HG02610 (cell line): ENCODE measurements around the gene NFE2L3.
"Not testable (repeated sequence)": the region's sequence is repeated elsewhere in the genome, so short reads cannot be mapped to it uniquely, and the experiment has no call there.

Experiments
- ATAC-seq: cut with Tn5 transposase; IDR thresholded peaks from one replicate; pipeline ENCODE4 v1.9.1; 2021; ENCODE audit warnings: mild to moderate bottlenecking, moderate library complexity; ENCODE audit not compliant: unreplicated experiment

The NFE2L3 gene

DNA sequence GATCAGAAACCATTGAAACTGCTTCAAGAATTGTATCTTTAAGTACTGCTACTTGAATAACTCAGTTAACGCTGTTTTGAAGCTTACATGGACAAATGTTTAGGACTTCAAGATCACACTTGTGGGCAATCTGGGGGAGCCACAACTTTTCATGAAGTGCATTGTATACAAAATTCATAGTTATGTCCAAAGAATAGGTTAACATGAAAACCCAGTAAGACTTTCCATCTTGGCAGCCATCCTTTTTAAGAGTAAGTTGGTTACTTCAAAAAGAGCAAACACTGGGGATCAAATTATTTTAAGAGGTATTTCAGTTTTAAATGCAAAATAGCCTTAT is 33.8 kb downstream of the NFE2L3 start:
- no peak for ATAC-seq

DNA sequence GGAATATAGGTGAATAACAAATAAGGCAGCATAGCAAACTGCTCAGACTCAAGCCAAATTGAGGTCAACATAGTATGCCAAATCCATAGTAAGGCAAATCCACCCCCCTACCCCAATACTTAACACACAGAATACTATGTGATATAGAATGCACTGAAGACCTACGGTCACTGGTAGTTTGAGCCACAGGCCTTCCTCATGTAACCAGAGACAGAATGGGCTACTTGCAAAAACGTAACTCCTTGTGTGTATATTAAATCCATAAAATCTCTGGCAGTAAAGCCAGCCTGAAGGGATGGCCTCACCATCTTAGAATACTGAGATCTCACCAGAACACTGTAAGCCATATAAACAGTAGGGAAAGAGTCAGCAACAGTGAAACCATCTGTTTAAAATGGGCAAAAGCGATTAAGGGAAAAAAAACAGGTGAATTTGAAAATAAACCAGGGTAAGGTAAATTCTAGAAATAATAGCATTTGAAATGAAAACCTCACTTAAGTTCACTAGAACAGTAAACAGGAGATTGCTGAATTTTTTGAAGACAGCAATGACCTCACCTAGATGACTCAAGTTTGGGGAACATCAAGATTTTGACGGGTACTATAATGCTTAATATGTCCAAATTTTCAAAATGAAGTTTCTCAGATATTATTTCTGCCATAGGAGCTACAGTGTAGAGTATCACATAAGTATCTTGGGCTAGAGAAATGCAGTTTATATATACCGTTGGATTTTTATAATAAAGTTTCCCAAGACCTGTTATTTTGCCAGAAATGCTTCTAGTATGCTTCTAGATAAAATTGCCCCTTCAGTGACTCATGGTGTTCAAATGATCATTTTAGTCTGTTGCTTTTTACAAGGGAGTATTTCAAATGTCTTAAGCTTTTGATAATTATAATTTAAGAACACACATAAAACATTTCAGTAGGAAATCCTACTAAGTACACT is 34.6 kb downstream of the NFE2L3 start:
- no peak for ATAC-seq

DNA sequence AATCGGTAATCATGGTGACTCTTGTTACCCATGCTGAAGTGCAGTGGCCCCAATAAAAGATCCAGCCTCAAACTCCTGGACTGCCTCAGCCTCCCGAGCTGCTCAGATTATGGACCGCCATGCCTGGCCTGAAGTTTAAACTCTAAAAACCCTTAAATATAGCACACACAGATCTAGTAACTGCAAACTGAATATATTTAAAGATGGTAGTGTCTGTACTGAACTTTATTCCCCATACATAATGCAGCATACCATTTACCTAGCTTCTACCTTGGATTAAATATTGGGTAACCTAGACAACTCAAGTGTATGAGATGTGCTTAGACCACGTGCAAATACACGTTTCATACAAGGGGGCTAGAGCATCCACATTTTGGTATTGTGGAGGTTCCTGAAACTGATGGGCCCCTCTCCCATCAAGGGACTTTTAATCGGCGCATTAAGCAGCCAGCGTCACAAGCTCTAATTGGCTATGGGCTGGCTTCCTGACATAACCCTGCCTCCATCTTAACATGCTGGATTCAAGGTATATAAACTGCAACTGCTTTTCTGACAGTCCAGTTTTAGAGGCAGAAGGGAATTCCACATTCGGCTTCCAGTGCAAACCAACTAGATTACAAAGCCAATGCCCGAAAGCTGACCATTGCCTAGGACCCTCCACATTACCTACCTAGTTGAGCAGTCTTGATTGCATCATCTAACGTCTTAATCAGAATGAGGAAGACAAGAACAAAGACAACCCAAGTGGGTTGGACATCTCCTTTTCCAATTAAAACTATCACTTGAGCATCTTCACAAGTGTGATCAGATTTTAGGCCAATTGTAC is 35.6 kb downstream of the NFE2L3 start:
- ATAC-seq = no peak

DNA sequence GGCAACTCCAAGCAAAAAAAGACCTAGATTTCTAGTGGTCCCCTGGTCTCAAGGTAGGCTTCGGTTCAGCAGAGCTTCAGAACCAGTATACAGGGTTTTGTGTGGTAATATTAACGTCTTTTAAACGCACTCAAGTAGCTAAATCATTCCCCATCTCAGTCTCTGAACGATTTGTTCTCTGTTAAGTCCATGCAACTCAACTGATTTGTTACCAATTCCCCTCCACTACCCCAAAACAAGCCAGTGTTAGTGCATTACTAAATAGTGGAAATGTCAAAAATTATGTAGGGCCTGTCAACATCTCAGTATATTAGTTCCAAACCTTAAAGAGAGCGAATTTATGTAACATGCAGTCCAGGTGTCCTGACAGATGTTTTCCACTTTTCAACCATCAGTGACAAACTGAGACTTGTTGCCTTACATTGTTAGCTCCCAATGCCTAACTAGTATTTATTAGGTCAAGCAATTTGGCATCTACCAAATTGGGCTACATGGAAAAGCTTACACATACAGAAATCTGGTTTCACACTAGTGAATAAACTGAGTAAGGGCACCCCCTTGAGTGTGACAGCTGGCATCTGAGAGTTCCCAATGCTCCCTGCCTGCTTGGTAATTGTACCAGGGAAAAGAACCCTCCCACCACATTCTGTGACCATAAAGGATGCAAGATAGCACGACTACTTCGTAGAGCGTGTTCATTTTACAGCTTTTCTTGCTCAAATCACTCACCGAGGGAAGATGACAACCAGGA is 36.4 kb downstream of the NFE2L3 start:
- ATAC-seq = no peak

DNA sequence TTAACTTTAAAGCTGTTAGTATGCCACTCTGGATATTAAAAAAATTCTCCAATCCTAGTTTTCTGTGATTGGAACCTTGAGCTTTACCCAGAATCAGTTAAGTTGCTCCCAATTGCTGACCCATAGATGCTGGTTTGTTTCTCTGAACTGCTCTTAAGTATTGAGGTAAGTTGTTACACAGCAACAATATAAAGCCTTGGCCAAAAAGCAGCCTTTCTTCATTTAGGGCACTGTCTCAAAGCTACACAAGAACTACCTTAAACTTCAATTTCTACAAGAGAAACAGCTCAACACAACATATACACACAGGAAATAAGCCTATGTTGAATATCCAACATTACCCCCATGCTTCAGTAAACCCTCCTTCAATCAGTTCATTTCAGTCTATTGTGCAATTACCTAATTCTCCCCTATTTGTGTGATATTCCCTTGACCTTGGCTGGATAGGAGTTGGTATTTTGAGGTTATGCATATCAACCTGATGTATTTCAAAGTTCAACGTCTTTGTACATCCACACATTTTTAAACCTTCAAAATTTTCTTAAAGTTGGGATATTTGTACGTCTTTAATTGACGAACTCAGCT is 37.1 kb downstream of the NFE2L3 start:
- ATAC-seq = no peak

DNA sequence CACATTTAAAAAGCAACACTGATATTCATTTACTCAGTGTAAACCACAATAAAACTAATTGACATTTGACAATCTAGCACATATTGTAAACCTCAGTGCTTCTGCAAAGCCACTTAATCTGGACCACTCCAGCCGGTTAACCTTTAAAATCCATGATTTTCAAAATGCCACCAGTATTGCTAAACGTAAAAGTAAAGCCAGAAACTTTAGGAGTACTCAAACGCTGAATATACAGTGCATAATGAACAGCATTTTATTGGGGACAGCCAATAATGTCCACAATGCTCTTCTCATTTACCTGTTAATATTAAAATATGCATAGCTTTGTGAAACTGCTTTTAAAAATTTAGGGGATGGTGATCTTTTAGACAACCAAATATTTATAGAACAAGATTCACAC is 37.7 kb downstream of the NFE2L3 start:
- ATAC-seq = no peak

DNA sequence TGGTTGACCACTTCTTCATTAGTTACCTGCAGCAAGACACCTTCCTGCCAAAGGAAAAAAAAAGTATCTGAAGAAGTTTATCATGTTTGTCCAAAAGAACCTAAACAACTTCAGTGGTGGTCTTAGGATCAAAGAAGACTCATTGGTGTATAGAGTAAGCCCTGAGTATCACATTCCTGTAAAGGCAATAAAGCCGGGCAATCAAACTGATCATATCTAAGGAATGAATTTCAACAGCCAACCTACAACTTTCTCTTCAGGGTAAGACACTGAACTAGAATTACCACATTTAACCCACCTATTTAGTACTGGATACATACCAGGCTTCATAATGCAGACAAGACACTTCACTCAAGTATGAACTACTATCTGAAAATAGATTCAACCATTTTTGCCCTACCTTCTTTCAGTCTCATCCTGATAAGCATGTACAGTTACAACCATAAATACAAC is 38.4 kb downstream of the NFE2L3 start:
- no peak for ATAC-seq

DNA sequence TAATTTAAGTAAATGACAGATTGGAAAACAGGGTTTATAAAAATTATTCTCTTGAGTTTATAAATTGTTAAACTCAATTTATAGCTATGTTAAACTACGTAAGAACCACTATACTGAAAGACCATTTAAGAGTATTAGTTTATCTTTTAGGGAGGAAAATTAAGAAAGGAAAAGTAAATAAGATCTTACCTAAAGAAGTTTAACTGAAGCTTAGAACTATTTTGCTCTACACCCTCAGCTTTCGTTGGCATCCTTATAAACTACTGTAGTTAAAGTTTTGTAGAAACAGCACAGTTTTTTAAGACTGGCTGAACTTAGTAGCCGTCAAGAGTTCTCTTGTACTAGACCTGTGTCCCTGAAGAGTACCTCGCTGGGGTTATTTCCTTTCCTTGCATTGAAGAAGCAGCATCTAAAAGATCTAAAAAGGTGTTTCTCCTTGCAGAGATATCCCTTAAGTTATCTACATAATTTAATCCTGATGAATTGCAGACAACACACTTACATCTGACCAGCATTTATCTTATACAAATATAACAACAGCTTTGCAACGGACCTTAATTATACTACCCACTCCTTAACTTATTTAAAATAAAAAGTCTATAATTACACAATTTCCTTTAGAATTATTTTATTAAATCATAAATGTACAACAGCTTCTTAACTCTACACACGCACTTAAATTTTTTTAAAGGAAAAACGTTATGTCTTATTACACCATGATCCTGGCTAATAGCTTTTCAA is 39.4 kb downstream of the NFE2L3 start:
- no peak for ATAC-seq

DNA sequence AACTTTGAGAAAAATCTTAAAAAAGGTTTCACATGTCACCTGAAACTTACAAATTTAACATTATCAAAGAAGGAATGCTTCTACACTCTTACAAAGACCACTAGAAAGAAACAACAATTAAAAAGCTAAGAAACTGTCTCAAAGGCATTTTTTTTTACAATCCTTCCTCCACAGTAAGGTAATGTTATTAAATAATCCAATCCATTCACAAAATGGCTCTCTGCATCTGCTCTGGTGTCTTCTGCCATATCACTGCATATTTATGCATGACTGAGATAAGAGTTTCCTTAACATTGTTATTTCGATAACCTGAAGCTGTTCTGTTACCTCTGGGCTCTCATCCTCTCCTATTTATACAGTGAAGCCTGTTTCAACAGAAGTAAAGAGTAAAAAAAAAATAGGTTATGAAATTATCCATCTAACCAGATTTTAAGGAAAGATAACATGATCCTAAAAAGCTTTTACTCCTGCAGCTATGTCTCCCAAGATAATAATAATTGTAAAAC is 40.0 kb downstream of the NFE2L3 start:
- ATAC-seq = no peak

DNA sequence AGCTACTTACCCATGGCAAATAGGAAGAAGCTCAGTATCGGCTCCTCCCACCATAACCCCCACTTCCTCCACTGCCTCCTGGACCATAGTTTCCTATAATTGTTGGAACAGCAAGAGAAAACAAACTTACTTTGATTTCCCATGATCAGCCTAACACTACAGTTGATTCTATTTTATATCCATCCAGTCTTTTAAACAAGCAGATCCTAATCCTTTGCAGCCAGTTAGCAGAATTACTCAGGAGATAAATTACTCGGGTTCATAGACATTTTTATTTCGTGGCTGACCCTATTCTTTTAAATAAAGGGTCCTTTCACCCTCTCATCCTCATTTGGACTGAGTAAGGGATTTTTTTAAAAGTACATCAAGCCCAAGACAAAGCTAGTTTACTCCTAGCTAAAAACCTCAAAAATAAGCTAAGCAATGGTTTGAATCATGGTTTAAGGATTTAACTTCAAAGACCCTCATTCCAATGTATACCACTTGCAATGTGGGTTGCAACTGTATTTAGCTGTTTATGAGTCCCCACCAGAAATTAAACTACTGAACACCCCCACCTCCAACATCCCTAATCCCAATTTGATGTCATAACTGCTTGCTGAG is 40.6 kb downstream of the NFE2L3 start:
- no peak for ATAC-seq

DNA sequence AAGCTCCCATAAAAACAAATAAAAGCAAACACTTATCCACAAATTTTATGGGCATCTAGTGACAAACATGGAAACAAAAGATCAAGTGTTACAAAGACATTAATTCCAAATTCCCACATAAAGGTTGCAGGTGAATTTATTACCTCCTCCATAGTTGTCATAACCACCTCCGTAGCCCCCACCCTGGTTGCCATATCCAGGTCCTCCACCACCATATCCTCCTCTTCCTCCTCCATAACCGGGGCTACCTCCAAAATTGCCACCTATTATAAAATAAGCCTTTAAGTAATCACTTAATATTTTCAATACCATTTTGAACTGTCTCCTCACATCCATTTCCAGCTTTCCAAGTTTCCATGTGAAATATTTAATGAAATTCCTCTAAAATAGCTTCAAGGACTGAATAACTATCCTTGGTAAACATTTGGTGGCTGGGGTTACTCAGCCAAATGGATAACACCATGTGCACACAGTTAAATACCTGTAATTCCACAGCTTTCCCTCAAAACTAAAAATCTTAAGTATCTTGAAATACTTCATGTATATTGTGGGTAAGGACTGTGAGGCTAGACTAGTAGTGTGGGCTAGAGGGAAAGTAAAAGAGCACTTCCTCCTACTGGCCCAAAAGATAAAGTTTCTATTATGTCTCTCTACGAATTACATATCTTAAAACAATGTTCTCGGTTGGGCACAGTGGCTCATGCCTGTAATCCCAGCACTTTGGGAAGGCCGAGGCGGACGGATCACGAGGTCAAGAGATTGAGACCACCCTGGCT is 41.6 kb downstream of the NFE2L3 start:
- no peak for ATAC-seq

DNA sequence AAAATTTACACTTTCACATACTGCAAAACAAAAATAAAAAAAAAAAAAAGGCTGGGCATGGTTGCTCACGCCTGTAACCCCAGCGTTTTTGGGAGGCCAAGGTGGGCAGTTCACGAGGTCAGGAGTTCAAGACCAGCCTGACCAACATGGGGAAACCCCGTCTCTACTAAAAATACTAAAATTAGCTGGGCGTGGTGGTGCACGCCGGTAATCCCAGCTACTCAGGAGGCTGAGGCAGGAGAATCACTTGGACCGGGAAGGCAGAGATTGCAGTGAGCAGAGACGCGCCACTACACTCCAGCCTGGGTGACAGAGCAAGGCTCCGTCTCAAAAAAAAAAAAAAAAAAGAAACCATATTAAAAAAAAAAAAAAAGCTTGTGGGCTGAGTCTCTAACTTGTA is 42.8 kb downstream of the NFE2L3 start:
- ATAC-seq = not testable (repeated sequence)

DNA sequence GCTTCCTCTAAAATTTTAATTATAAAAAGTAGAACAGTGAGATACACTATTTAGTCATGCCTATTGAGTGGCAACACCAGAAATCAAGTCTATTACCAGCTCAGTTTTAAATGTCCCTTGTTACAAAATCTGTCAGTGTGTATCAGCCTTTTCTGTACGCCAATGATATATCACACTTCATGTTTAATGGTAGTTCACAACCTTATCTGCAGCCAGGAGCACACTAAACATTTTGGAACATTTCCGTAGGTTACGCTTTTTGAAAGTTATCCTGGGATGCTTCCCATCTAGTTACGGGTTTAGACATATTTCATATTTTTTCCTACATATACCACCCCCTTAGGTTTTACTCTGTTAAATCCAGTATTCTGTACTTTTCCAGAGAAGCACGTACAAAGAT is 43.2 kb downstream of the NFE2L3 start:
- ATAC-seq = no peak

DNA sequence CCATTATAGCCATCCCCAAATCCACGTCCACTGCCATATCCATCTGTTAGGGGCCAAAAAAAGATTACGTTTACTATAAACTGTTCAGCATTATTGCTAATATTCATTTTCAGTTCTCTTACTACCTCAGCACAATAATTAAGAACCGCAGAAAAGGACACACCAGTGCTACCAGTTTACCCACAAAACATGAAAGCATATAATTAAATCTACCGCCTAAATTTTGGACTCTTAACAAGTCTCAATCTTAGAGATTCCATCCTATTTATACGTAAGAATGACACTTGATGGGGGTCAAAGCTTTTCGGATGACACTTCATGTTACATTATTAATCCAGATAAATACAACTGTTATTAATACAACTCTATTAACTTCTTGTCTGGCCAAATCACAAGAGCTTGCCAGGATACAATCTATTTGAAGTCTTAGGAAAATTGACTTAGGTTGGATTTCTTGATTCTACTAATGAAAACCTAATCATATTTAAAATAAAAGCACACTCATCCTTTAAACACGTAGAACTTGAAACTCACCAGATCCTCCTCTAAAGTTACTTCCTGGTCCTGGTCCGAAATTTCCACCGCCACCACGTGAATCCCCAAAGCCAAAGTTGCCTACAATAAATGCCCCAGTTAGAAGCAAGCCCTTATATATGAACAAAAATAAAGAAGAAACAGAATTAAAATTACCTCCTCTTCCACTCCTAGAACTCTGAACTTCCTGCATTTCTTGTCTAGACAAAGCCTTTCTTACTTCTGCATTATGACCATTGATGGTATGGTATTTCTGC is 44.1 kb downstream of the NFE2L3 start:
- ATAC-seq = no peak

DNA sequence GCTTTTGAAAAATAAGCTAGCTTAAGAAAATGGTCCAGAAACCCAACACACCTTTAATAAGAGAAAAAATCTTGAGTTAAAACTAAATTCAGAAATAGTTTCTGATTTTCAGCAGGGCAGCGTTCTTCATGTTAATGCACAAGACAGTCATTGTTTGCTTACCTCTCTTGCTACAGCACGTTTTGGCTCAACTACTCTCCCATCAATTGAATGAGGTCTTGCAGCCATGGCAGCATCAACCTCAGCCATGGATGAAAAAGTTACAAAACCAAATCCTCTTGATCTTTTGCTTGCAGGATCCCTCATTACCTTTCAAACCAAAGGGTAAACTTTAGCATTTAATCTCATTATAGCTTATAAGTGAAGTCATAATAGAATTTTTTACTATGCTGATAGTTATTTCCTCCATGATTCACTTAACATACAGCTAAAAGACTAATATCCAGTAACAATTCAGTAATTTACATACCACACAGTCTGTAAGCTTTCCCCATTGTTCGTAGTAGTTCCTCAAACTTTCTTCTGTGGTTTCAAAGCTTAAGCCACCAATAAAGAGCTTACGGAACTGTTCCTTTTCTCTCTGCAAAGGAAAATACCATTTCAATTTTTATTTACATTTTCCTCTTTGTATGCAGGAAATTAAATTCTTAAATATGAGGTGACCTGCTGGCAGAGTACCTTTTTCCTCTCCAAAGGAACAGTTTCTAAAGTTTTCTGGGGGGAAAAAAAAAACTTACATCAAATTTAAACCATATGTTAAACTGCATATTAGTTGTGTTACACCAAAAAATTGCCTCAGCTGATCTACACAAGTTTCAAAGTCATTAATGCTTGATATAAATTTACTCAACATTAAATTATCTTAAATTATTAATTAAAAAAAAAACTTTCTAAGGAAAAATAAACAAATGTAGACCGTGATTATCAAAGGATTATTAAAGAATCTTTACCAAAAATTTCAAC is 45.4 kb downstream of the NFE2L3 start:
- no peak for ATAC-seq

DNA sequence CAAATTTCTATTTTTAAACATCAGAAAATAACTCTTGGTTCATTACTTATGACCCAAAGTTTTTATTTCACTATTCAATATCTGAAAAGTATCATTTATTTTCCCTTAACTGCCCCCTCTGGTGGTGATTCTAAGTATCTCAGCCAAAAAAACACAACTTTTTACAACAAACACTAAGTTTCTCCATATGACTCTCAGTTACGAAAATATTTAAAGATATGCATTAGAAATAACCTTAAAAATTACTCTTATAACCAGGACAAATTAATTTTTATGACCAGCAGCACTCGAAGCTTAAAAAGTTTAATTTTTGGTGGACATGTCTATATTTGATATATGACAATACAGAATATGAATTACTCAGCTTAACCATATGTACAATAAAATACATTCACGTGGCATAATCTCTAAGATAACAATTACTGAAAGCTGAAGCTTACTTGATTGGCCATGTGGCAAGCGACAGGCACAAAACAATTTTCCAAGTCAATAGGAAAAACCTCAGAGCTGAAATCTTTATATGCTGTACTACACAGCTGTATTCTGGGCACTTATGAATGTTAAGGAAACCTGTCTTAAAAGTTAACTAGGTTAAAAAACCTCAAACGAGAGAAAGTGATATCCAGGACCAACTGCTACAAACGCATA is 46.3 kb downstream of the NFE2L3 start:
- ATAC-seq = no peak
